ENCODE results near the gene CPAMD8. TPM values are rescaled to one million over a fixed set of nuclear protein-coding genes. Genes with fewer than 3 reads are reported as not detected.

CPAMD8 gene
- total RNA-seq, 1 donor from 2014 or later, result 15.4 TPM

DNA sequence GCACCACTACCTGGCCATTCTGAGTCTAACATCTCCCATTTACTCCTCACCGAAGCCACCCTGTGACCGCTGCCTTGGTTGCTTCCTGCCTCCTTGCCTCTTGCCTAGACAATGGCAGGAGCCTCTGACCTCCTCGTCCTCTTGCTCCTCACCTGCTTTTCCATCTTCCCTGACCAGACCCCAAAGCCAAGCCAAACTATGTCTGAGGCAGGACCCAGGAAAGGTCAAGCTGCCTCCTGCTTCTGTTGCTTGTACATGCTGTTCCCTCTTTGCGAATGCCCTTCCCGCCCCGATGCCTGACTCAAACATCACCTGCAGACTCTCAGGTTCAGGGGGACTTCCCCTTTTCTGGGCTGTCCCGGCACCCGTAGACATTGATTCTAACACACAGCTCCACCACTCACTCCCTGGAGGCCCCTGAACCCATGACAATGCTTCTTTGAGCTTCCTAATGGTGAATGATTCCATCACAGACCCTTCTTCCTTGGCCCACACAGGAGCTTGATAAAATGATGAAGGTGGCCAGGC, 77.0 kb downstream of the CPAMD8 start:
- no peak overlapping the region for H3K4me3 Mint-ChIP-seq (ENCODE audit: unreplicated experiment)
- peaks cover 4% of the 10 kb centered on the region for H3K27me3 Mint-ChIP-seq (ENCODE audit: unreplicated experiment)
- peaks cover 9% of the 10 kb centered on the region for H3K9me3 Mint-ChIP-seq (ENCODE audit: unreplicated experiment)
- no peak overlapping the region for H3K27ac Mint-ChIP-seq (ENCODE audit: unreplicated experiment)
- H3K36me3 Mint-ChIP-seq (ENCODE audit: unreplicated experiment), result no peaks in the 10 kb centered on the region
- TF ChIP-seq, protein P1, sequence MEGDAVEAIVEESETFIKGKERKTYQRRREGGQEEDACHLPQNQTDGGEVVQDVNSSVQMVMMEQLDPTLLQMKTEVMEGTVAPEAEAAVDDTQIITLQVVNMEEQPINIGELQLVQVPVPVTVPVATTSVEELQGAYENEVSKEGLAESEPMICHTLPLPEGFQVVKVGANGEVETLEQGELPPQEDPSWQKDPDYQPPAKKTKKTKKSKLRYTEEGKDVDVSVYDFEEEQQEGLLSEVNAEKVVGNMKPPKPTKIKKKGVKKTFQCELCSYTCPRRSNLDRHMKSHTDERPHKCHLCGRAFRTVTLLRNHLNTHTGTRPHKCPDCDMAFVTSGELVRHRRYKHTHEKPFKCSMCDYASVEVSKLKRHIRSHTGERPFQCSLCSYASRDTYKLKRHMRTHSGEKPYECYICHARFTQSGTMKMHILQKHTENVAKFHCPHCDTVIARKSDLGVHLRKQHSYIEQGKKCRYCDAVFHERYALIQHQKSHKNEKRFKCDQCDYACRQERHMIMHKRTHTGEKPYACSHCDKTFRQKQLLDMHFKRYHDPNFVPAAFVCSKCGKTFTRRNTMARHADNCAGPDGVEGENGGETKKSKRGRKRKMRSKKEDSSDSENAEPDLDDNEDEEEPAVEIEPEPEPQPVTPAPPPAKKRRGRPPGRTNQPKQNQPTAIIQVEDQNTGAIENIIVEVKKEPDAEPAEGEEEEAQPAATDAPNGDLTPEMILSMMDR (IDR thresholded peaks at IDR 0.05; ENCODE audit: partially characterized antibody, unreplicated experiment), result no peak
- no peaks in the 10 kb centered on the region for H3K4me1 Mint-ChIP-seq (ENCODE audit: low read depth, unreplicated experiment)
- no peak for DNase-seq

DNA sequence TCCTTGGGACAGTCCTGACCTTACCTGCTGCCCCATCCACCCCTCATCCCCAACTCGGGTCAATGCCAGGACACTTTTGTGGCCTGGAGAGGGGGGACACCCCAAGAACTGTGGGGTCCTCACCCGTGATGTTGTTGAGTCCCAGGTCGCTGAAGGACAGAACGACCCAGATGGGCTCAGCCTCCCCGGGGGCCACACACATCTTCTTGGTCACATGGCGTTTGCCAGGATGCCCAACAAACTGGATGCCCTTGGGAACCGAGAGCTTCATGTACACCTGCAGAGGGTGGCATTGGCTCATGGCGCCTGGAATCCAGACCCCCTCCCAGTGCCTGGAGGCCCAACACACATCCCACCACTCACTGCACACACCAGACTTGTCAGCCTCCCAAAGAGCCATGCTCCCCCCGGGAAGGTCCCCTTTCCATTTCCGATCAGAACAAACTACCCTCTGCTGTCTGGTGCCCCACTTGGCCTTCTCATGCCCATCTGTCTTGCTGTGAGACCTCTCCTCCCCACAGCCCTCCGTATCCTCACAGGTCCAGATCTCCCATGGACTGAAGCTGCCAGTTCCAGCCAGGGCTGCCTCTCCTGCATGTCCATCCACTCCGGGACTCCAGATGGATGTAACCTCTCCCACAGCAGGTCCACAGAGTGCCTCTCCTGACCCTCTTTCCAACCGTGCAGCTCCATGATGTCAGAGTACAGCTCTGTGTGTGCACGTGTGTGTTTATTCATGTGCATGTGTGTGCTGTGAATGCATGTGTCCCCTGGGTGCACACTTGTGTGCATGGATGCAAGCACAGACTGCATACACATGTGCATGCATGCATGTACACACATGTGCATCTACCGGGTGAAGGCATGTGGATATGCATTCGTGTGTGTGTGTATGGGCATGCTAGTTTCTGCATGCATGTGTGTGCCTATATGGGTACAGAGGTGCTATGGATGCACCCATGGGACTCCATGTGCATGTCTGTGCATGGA, 79.4 kb downstream of the CPAMD8 start:
- peaks cover 4% of the 10 kb centered on the region for H3K27me3 Mint-ChIP-seq (ENCODE audit: unreplicated experiment)
- H3K4me1 Mint-ChIP-seq (ENCODE audit: low read depth, unreplicated experiment), result no peaks in the 10 kb centered on the region
- no peaks in the 10 kb centered on the region for H3K36me3 Mint-ChIP-seq (ENCODE audit: unreplicated experiment)
- no peak overlapping the region for H3K4me3 Mint-ChIP-seq (ENCODE audit: unreplicated experiment)
- no peak overlapping the region for H3K27ac Mint-ChIP-seq (ENCODE audit: unreplicated experiment)
- no peak for DNase-seq
- H3K9me3 Mint-ChIP-seq (ENCODE audit: unreplicated experiment), result peaks cover 7% of the 10 kb centered on the region
- TF ChIP-seq, protein P1 (IDR thresholded peaks at IDR 0.05; ENCODE audit: partially characterized antibody, unreplicated experiment), result no peak

DNA sequence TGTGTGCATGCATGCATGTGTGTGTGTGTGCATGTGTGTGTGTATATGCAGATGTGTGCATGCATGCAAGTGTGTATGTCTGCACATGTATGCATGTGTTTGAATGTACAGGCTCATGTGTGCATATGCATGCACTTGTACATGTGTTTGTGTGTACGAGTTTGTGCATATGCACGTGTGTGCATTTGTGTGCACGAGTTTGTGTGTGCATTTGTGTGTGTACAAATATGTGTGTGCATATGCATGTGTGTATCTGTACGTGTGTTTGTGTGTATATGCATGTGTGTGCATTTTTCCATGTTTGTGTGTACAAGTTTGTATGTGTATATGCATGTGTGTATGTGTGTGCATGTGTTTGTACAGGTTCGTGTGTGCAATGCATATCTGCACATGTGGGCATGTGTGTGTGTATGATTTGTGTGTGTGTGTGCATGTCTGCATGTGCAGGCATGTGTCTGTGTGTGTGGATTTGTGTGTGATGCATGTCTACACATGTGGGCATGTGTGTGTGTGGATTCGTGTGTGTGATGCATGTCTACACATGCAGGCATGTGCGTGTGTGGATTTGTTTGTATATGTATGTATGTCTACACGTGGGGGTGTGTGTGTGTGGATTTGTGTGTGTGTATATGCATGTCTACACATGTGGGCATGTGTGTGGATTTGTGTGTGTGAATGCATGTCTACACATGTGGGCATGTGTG, 80.7 kb downstream of the CPAMD8 start:
- H3K27ac Mint-ChIP-seq (ENCODE audit: unreplicated experiment), result no peak overlapping the region
- H3K4me3 Mint-ChIP-seq (ENCODE audit: unreplicated experiment), result no peak overlapping the region
- no peaks in the 10 kb centered on the region for H3K4me1 Mint-ChIP-seq (ENCODE audit: low read depth, unreplicated experiment)
- TF ChIP-seq, protein P1 (IDR thresholded peaks at IDR 0.05; ENCODE audit: partially characterized antibody, unreplicated experiment), result no peak
- H3K36me3 Mint-ChIP-seq (ENCODE audit: unreplicated experiment), result no peaks in the 10 kb centered on the region
- DNase-seq, result no peak
- peaks cover 4% of the 10 kb centered on the region for H3K27me3 Mint-ChIP-seq (ENCODE audit: unreplicated experiment)
- H3K9me3 Mint-ChIP-seq (ENCODE audit: unreplicated experiment), result peaks cover 4% of the 10 kb centered on the region

DNA sequence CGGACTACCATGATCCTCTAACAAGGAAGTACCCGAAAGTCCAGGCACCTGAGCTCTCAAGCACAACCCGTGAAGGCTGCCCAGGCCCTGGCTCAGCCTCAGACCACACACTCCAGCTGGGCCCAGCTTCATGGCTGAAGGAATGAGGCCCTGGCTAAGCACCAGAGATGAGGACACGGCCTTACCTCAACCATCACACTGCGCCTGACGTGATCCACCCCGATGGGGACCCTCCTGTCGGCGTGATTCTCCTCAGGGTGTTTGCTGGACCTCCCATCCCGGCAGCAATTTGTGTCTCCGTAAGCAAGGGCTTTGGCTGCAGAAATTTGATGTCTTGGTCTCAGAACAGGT, 81.3 kb downstream of the CPAMD8 start:
- DNase-seq, result no peak
- TF ChIP-seq, protein P1 (IDR thresholded peaks at IDR 0.05; ENCODE audit: partially characterized antibody, unreplicated experiment), result no peak
- no peaks in the 10 kb centered on the region for H3K4me1 Mint-ChIP-seq (ENCODE audit: low read depth, unreplicated experiment)
- no peak overlapping the region for H3K27ac Mint-ChIP-seq (ENCODE audit: unreplicated experiment)
- no peaks in the 10 kb centered on the region for H3K36me3 Mint-ChIP-seq (ENCODE audit: unreplicated experiment)
- H3K4me3 Mint-ChIP-seq (ENCODE audit: unreplicated experiment), result no peak overlapping the region
- H3K27me3 Mint-ChIP-seq (ENCODE audit: unreplicated experiment), result peaks cover 4% of the 10 kb centered on the region
- H3K9me3 Mint-ChIP-seq (ENCODE audit: unreplicated experiment), result peaks cover 4% of the 10 kb centered on the region
